NCI-H146 treated with DMSO at 0.1 percent for 48 hours (cell line): Measurements from ENCODE around the gene COA7.

Source experiments
- DNase-seq: peaks from one replicate; lab custom pipeline; 2025; ENCODE audit not compliant: unreplicated experiment; lab: John Stamatoyannopoulos, UW

The COA7 gene

GRCh38 chr1:52670604-52671003 is 27.5 kb downstream of the COA7 start:
- no peak for DNase-seq

GRCh38 chr1:52669696-52670095 is 28.5 kb downstream of the COA7 start:
- no peak for DNase-seq

GRCh38 chr1:52668711-52669110 is 29.4 kb downstream of the COA7 start:
- DNase-seq: no peak

- no peak for DNase-seq
Measured at GRCh38 chr1:52667984-52668383, 30.2 kb downstream of the COA7 start.

- DNase-seq: no peak
Measured at GRCh38 chr1:52667290-52667689, 30.9 kb downstream of the COA7 start.

GRCh38 chr1:52665006-52665941 is 32.9 kb downstream of the COA7 start:
- no peak for DNase-seq

GRCh38 chr1:52663716-52664115 is 34.4 kb downstream of the COA7 start:
- DNase-seq: no peak

- peak; percentile 92 for DNase-seq
Measured at GRCh38 chr1:52662645-52663313, 35.4 kb downstream of the COA7 start.

GRCh38 chr1:52660807-52661206 is 37.3 kb downstream of the COA7 start:
- DNase-seq: no peak

GRCh38 chr1:52659851-52660596 is 38.1 kb downstream of the COA7 start:
- no peak for DNase-seq

GRCh38 chr1:52659356-52659755 is 38.8 kb downstream of the COA7 start:
- DNase-seq: no peak

- no peak for DNase-seq
Measured at GRCh38 chr1:52658795-52659194, 39.4 kb downstream of the COA7 start.

GRCh38 chr1:52657702-52658101 is 40.4 kb downstream of the COA7 start:
- DNase-seq: no peak

- DNase-seq: no peak
Measured at GRCh38 chr1:52654063-52654462, 44.1 kb downstream of the COA7 start.

- DNase-seq: no peak
Measured at GRCh38 chr1:52653207-52653849, 44.8 kb downstream of the COA7 start.

GRCh38 chr1:52651904-52652303 is 46.2 kb downstream of the COA7 start:
- no peak for DNase-seq

- DNase-seq: no peak
Measured at GRCh38 chr1:52645261-52645660, 52.9 kb downstream of the COA7 start.

GRCh38 chr1:52641307-52641706 is 56.8 kb downstream of the COA7 start:
- DNase-seq: no peak

GRCh38 chr1:52640697-52641096 is 57.5 kb downstream of the COA7 start:
- no peak for DNase-seq

- no peak for DNase-seq
Measured at GRCh38 chr1:52637946-52638345, 60.2 kb downstream of the COA7 start.
